ENCODE results near the gene PATE1. TPM values are rescaled to one million over a fixed set of nuclear protein-coding genes. Genes with fewer than 3 reads are reported as not detected.

The PATE1 gene
- total RNA-seq, 1 donor from 2014 or later = not detected

DNA sequence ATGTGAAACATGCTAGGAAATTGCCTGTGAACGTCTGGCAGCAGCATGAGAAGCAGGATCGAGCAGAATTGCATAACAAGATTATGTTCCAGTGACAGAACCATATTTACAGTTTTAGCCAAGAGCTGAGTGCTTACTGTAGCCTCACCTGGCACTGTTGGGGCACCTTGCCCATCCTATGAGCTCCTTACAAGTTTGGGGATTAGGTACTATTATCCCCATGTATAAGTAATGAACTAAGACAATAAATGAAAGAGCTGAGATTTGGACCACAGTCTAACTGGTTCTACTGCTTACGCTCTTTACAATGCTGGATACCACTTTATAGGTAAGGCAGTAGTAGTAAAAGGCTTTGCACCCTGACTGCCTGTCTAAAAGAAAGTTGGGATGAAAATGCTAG lies 17.1 kb upstream of the PATE1 start:
- Histone ChIP-seq H3K27me3 (ENCODE audit: low read depth) (no peaks in the 10 kb centered on the region), H3K36me3 (no peaks in the 10 kb centered on the region), H3K4me3 (no peak overlapping the region), H3K27ac (replicated peaks) (no peak overlapping the region), H3K9me3 (replicated peaks) (no peaks in the 10 kb centered on the region), H3K4me1 (no peaks in the 10 kb centered on the region)
- intact Hi-C loops (cut with micrococcal nuclease) = no loop called here
- TF ChIP-seq, protein P1, sequence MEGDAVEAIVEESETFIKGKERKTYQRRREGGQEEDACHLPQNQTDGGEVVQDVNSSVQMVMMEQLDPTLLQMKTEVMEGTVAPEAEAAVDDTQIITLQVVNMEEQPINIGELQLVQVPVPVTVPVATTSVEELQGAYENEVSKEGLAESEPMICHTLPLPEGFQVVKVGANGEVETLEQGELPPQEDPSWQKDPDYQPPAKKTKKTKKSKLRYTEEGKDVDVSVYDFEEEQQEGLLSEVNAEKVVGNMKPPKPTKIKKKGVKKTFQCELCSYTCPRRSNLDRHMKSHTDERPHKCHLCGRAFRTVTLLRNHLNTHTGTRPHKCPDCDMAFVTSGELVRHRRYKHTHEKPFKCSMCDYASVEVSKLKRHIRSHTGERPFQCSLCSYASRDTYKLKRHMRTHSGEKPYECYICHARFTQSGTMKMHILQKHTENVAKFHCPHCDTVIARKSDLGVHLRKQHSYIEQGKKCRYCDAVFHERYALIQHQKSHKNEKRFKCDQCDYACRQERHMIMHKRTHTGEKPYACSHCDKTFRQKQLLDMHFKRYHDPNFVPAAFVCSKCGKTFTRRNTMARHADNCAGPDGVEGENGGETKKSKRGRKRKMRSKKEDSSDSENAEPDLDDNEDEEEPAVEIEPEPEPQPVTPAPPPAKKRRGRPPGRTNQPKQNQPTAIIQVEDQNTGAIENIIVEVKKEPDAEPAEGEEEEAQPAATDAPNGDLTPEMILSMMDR (IDR thresholded peaks at IDR 0.05; ENCODE audit: borderline replicate concordance) = no peak
- no peak for DNase-seq

DNA sequence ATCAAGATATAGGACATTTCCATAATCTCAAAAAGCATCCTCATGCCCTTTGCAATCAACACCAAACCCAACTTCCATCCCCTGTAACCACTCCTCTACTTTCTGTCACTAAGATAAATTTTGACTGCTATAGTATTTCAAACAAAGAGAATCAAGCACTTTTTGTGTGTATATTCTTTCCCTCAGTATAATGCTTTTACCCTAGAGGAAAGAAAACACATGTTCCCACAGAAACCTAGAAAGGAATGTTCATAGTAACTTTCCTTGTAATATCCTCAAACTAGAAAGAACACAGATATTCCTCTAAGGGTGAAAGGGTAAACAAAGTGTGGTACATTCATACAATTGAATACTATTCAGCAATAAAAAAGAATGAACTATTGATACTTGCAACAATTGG lies 5.5 kb upstream of the PATE1 start:
- TF ChIP-seq, protein P1 (IDR thresholded peaks at IDR 0.05; ENCODE audit: borderline replicate concordance) = no peak
- Histone ChIP-seq H3K4me3 (no peak overlapping the region), H3K27ac (replicated peaks) (no peak overlapping the region), H3K9me3 (replicated peaks) (peaks cover 24% of the 10 kb centered on the region), H3K36me3 (no peaks in the 10 kb centered on the region), H3K4me1 (no peaks in the 10 kb centered on the region), H3K27me3 (ENCODE audit: low read depth) (no peaks in the 10 kb centered on the region)
- DNase-seq = no peak
- intact Hi-C loops (cut with micrococcal nuclease) = no loop called here

DNA sequence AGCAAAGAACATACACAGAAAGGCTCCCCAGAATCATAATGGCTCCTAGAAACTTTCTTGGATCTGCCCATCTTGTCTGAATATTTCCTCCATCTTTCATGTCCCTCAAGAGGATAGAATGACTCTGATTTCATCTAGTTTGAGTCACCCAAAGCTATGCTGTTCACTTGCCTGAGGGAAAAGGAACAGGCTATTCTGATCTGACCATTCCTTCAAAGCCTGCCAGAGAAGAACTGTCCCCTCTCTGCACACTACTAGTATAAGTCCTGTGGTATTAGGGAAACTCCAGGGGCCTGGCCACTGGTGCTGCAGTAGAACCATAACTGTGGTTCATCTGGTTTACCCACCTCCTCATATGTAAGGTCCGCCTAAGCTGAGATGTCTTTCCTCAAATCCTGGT lies 2.4 kb upstream of the PATE1 start:
- H3K4me3 ChIP-seq = no peak overlapping the region
- no peaks in the 10 kb centered on the region for H3K4me1 ChIP-seq
- H3K27me3 ChIP-seq (ENCODE audit: low read depth) = no peaks in the 10 kb centered on the region
- TF ChIP-seq, protein P1 (IDR thresholded peaks at IDR 0.05; ENCODE audit: borderline replicate concordance) = no peak
- intact Hi-C loops (cut with micrococcal nuclease) = no loop called here
- no peaks in the 10 kb centered on the region for H3K36me3 ChIP-seq
- H3K9me3 ChIP-seq (replicated peaks) = peaks cover 3% of the 10 kb centered on the region
- H3K27ac ChIP-seq (replicated peaks) = no peak overlapping the region
- no peak for DNase-seq

DNA sequence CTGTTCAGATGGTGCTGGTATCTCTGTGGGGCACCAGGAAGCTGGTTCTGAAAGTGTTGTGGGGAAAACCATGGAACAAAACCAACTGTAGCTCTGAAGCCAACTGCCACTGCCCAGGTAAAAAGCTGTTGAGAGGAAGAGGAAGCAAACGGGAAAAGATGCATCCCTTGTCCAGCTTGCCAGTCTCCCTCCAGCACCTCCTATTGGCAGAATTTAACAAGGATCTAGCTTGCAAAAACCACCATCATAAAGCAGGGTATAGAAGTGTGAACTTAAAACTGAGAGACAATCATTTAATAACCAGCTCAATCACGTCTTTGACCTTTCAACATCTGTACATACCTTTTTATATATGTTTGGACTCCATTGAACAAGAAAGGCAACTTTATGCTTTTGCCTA lies 4.5 kb downstream of the PATE1 start:
- H3K27ac ChIP-seq (replicated peaks) = no peak overlapping the region
- H3K36me3 ChIP-seq = no peaks in the 10 kb centered on the region
- intact Hi-C loops (cut with micrococcal nuclease) = no loop called here
- no peak overlapping the region for H3K4me3 ChIP-seq
- no peak for DNase-seq
- peaks cover 6% of the 10 kb centered on the region for H3K9me3 ChIP-seq (replicated peaks)
- TF ChIP-seq, protein P1 (IDR thresholded peaks at IDR 0.05; ENCODE audit: borderline replicate concordance) = no peak
- no peaks in the 10 kb centered on the region for H3K4me1 ChIP-seq
- no peaks in the 10 kb centered on the region for H3K27me3 ChIP-seq (ENCODE audit: low read depth)

DNA sequence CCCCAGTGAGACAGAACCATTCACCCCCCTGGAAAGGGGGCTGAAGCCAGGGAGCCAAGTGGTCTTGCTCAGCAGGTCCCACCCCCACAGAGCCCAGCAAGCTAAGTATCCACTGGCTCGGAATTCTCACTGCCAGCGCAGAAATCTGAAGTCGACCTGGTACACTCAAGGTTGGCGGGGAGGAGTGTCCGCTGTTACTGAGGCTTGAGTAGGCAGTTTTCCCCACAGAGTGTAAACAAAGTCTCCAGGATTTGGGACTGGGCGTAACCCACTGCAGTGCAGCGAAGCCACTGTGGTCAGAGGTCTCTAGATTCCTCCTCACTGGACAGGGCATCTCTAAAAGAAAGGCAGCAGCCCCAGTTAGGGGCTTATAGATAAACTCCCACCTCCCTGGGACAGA lies 10.0 kb downstream of the PATE1 start:
- intact Hi-C loops (cut with micrococcal nuclease) = no loop called here
- H3K9me3 ChIP-seq (replicated peaks) = peaks cover 33% of the 10 kb centered on the region
- DNase-seq = no peak
- no peak overlapping the region for H3K27ac ChIP-seq (replicated peaks)
- no peaks in the 10 kb centered on the region for H3K27me3 ChIP-seq (ENCODE audit: low read depth)
- TF ChIP-seq, protein P1 (IDR thresholded peaks at IDR 0.05; ENCODE audit: borderline replicate concordance) = no peak
- H3K4me1 ChIP-seq = no peaks in the 10 kb centered on the region
- no peak overlapping the region for H3K4me3 ChIP-seq
- H3K36me3 ChIP-seq = no peaks in the 10 kb centered on the region

DNA sequence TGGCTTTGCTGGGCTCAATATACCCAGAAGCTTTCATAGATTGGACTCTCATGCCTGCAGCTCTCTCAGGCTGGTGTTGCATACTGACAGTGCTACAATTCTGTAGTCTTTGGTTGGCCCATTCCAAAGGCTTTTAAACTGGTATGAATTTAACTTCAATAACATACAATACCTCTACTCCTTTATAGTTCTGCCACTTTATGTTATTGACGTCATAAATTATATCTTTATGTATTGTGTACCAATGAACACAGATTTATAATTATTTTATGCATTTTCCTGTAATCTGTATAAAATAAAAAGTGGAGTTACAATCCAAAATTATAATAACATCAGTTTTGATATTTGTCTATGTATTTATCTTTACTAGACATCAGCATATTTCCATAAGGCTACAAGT lies 16.4 kb downstream of the PATE1 start:
- no peak overlapping the region for H3K4me3 ChIP-seq
- intact Hi-C loops (cut with micrococcal nuclease) = no loop called here
- H3K27ac ChIP-seq (replicated peaks) = no peak overlapping the region

More for the DNA sequence above, 16.4 kb downstream of the PATE1 start:
- H3K27me3 ChIP-seq (ENCODE audit: low read depth) = no peaks in the 10 kb centered on the region
- no peaks in the 10 kb centered on the region for H3K36me3 ChIP-seq
- no peak for DNase-seq
- TF ChIP-seq, protein P1 (IDR thresholded peaks at IDR 0.05; ENCODE audit: borderline replicate concordance) = no peak
- no peaks in the 10 kb centered on the region for H3K4me1 ChIP-seq
- peaks cover 21% of the 10 kb centered on the region for H3K9me3 ChIP-seq (replicated peaks)
